Activated T-cell treated with anti-CD3 and anti-CD28 coated beads for 4 hours (primary cell): ENCODE results near the gene SP3.
"Not testable (repeated sequence)": the region's sequence is repeated elsewhere in the genome, so short reads cannot be mapped to it uniquely, and the experiment has no call there.

Experiments used
- DNase-seq: peaks from one replicate; pipeline ENCODE4 v3.0.0-alpha.2; 2020

The SP3 gene

GRCh38 chr2:173941567-173941966 lies 23.6 kb downstream of the SP3 start:
- DNase-seq = no peak

- DNase-seq = no peak
These were observed 24.8 kb downstream of the SP3 start for GRCh38 chr2:173940208-173941020.

- no peak for DNase-seq
These were observed 26.3 kb downstream of the SP3 start for GRCh38 chr2:173938700-173939384.

- DNase-seq = no peak
These were observed 29.9 kb downstream of the SP3 start for GRCh38 chr2:173935305-173935704.

GRCh38 chr2:173934895-173935294 lies 30.3 kb downstream of the SP3 start:
- DNase-seq = no peak

GRCh38 chr2:173931751-173932150 lies 33.4 kb downstream of the SP3 start:
- DNase-seq = no peak

GRCh38 chr2:173929441-173929840 lies 35.7 kb downstream of the SP3 start:
- no peak for DNase-seq

- no peak for DNase-seq
These were observed 38.3 kb downstream of the SP3 start for GRCh38 chr2:173926875-173927274.

GRCh38 chr2:173924285-173924684 lies 40.9 kb downstream of the SP3 start:
- DNase-seq = no peak

- no peak for DNase-seq
These were observed 42.4 kb downstream of the SP3 start for GRCh38 chr2:173922760-173923159.

- no peak for DNase-seq
These were observed 43.1 kb downstream of the SP3 start for GRCh38 chr2:173922068-173922467.

- DNase-seq = no peak
These were observed 50.9 kb downstream of the SP3 start for GRCh38 chr2:173914055-173914927.

- DNase-seq = no peak
These were observed 55.3 kb downstream of the SP3 start for GRCh38 chr2:173909846-173910245.

- DNase-seq = no peak
These were observed 58.5 kb downstream of the SP3 start for GRCh38 chr2:173906626-173907025.

GRCh38 chr2:173903601-173904394 lies 61.4 kb downstream of the SP3 start:
- DNase-seq = no peak

- DNase-seq = no peak
These were observed 66.2 kb downstream of the SP3 start for GRCh38 chr2:173898996-173899395.

- DNase-seq = no peak
These were observed 67.0 kb downstream of the SP3 start for GRCh38 chr2:173898178-173898668.

GRCh38 chr2:173896755-173897154 lies 68.4 kb downstream of the SP3 start:
- DNase-seq = no peak

GRCh38 chr2:173892341-173892740 lies 72.8 kb downstream of the SP3 start:
- DNase-seq = no peak

GRCh38 chr2:173891315-173892037 lies 73.7 kb downstream of the SP3 start:
- DNase-seq = no peak

- not testable (repeated sequence) for DNase-seq
These were observed 75.7 kb downstream of the SP3 start for GRCh38 chr2:173889464-173889863.

- no peak for DNase-seq
These were observed 78.6 kb downstream of the SP3 start for GRCh38 chr2:173886613-173887012.
